Breast epithelium (tissue), 3 donors: ENCODE data around the gene KLF3.

ENCODE experiments used
- POLR2AphosphoS5 ChIP-seq, 3 donors: sonication (generic); formaldehyde crosslinking; IDR thresholded peaks; one replicate each; pipeline ENCODE4 v1.6.1; 2017; ENCODE audit warnings: antibody characterized with exemption in 3 of 3
- TF ChIP-seq, protein P1 (sequence below), 3 donors: fragments of 450-650 bp; IDR thresholded peaks; one replicate each; pipeline ENCODE4 v1.5.1; 2016 to 2017; ENCODE audit warnings: antibody characterized with exemption in 3 of 3, mild to moderate bottlenecking in 3 of 3, moderate library complexity in 3 of 3

DNA sequence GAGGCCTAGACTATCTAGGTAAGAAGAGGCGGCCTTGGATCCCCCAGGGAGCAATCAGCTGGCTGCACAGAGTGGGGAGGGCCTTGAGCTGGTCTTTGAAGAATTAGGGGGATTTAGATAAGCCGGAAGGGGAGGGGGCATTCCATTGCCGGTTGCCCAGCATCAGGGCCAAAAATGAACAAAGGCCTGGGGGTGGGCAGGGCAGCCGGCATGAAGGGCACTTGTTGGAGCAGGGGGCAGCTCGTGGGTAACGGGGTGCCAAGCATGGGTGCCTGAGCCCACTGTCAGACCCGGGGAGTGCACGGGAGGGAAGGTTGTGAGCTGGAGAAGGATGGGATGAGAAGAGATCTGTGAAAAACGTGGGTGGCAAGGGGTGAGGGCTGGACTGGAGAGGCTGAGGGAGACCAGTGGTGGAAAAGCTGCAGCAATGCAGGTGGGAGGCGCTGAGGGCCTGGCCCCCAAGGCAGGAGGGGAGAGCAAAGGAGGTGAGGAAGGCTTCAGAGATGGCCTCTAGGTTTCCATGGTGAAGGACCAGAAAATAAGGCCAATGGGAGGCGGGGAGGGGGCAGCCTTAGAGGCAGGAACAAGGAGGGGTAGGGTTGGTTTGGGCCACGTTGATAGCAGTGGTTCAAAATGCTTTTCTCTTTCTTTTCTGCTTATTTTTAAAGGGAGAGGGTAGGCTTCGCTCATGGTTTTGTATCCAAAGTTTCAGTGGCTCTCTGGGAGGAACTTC, 8.6 kb downstream of the KLF3 start:
- no peak for TF ChIP-seq POLR2AphosphoS5 (IDR thresholded peaks at IDR 0.05)
- TF ChIP-seq, protein P1, sequence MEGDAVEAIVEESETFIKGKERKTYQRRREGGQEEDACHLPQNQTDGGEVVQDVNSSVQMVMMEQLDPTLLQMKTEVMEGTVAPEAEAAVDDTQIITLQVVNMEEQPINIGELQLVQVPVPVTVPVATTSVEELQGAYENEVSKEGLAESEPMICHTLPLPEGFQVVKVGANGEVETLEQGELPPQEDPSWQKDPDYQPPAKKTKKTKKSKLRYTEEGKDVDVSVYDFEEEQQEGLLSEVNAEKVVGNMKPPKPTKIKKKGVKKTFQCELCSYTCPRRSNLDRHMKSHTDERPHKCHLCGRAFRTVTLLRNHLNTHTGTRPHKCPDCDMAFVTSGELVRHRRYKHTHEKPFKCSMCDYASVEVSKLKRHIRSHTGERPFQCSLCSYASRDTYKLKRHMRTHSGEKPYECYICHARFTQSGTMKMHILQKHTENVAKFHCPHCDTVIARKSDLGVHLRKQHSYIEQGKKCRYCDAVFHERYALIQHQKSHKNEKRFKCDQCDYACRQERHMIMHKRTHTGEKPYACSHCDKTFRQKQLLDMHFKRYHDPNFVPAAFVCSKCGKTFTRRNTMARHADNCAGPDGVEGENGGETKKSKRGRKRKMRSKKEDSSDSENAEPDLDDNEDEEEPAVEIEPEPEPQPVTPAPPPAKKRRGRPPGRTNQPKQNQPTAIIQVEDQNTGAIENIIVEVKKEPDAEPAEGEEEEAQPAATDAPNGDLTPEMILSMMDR (IDR thresholded peaks at IDR 0.05) = no peak
